ENCODE data around the gene SNRPB2.

The SNRPB2 gene

DNA sequence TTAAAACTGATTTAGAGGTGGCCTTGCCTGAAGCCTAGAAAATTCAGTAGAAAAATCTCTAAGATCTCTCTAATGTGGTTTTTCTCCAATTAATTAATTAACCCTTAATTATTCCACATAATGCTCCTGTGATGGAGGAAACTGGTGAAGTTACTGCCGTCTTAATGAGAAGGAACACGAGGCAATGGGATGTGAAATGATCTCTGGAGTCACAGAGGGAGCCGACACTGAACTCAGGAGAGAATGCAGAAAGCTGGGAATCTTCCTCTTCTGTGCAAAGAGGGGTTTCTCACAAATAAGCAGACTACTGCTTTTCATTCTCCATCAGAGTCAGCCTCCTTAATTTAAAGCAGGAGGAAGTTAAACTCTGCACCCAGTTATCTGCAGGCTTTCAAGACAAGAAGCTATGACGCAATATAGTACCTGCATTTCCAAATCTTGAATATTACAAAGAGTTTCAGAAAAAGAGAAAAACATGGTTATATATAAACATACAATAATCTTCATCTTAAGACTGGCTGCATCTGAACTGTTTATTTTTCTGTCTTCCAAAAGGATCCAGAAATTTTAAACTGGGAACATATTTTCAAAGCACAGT, 18.1 kb upstream of the SNRPB2 start:
- no peak overlapping the region for H3K27ac Mint-ChIP-seq
- H3K36me3 Mint-ChIP-seq: peaks cover 2% of the 10 kb centered on the region
- no peak overlapping the region for H3K4me3 Mint-ChIP-seq
- H3K9me3 Mint-ChIP-seq: no peaks in the 10 kb centered on the region
- H3K4me1 Mint-ChIP-seq: peaks cover 33% of the 10 kb centered on the region
- peaks cover 6% of the 10 kb centered on the region for H3K27me3 Mint-ChIP-seq

DNA sequence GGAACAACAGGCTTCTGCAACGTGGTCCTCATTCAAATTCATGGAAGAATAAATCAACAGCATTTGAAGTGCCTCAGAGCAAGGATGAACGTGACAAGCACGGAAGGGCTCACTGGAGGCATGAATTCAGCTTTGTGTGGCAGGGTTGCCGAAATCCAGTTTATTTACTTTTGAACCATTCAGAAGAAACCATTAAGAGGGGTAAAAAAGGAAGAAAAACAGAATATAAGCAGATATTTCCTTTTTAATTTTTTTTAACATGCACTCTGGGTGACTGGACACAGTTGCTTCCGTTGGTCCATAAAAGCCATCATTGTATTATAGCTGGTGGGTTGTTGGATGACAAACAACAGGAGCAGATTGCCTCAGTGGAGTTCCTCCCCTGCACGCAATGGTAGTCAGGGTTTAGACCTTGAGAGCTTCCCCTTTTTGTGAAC, 17.3 kb upstream of the SNRPB2 start:
- peaks cover 6% of the 10 kb centered on the region for H3K27me3 Mint-ChIP-seq
- H3K4me3 Mint-ChIP-seq: no peak overlapping the region
- H3K27ac Mint-ChIP-seq: no peak overlapping the region
- no peaks in the 10 kb centered on the region for H3K9me3 Mint-ChIP-seq
- peaks cover 26% of the 10 kb centered on the region for H3K4me1 Mint-ChIP-seq
- H3K36me3 Mint-ChIP-seq: peaks cover 2% of the 10 kb centered on the region

DNA sequence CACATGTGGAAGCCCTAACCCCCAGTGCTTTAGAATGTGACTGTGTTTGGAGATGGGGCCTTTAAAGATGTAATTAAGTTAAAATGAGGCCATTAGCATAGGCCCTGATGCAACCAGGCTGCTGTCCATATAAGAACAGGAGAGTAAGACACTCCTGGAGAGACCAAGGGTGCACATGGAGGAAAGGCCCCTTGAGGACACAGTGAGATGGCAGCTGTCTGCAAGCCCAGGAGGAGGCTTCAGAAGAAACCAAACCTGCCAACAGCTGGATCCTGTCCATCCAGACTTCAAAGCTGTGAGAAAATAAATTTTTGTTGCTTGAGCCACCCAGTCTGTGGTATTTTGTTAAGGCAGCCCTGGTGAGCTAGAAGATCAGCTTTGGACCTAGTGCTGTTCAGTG, 16.8 kb upstream of the SNRPB2 start:
- Mint-ChIP-seq H3K4me1 (peaks cover 21% of the 10 kb centered on the region), H3K9me3 (no peaks in the 10 kb centered on the region), H3K4me3 (no peak overlapping the region), H3K27ac (no peak overlapping the region), H3K27me3 (peaks cover 6% of the 10 kb centered on the region), H3K36me3 (peaks cover 2% of the 10 kb centered on the region)

DNA sequence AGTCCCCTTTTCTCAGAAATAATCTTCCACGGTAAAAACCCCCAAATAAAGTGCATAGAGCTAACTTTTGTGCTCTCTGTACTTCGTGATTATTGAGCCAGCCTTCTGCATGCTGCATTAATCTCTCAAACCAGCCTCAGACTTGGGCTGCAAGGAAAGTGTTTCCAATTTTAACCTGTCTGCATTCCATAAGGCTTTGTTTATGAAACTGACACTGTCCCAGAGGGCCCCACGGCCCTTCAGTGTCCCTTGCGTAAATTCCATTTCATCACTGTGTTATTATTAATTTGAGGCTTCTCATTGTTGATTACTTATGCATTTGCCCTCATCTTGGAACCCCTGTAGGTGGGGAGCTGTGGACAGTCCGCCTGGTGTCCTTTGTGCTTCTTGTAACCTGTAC, 15.6 kb upstream of the SNRPB2 start:
- H3K27me3 Mint-ChIP-seq: peaks cover 6% of the 10 kb centered on the region
- H3K4me1 Mint-ChIP-seq: peaks cover 9% of the 10 kb centered on the region
- no peak overlapping the region for H3K27ac Mint-ChIP-seq
- H3K9me3 Mint-ChIP-seq: no peaks in the 10 kb centered on the region
- peaks cover 2% of the 10 kb centered on the region for H3K36me3 Mint-ChIP-seq
- no peak overlapping the region for H3K4me3 Mint-ChIP-seq

DNA sequence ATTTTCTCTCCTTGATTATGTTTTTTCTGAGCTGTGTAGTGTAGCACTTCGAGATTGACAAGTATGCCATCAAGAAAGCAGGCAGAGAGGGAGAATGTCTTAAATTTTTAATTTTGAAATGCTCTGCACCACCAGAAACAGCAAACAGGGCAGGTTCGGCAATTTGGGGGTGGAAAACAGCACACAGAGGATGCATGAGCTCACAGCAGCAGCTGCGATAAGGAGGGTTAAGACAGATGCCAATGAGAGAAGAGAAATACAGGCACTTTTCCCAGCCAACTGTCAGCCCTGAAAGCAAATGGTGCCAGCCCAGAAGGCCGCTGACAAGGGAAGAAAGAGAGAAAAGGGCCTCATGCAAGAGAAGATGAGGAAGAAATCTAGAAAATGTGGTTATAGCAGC, 15.1 kb upstream of the SNRPB2 start:
- peaks cover 4% of the 10 kb centered on the region for H3K4me1 Mint-ChIP-seq
- H3K4me3 Mint-ChIP-seq: no peak overlapping the region
- peaks cover 2% of the 10 kb centered on the region for H3K36me3 Mint-ChIP-seq
- no peaks in the 10 kb centered on the region for H3K9me3 Mint-ChIP-seq
- H3K27ac Mint-ChIP-seq: no peak overlapping the region
- peaks cover 9% of the 10 kb centered on the region for H3K27me3 Mint-ChIP-seq

DNA sequence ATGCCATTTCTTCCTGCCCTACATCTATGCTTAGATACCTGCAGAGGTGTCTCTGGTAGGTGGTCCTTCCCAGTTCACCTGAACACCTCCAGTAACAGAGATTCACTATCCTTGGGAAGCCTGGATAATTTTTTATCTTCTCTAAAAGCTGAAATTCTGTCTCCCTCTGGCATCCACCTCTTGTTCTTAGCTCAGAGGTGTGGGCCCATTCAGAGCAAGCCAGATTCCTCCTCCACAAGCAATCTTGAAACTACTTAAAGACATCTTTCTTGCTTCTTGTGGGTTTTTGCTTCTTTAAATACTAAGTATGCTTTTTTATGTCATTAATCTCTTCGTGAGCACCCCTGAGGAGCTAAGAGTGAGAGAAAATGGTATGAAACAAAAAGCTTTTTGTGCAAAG, 10.4 kb upstream of the SNRPB2 start:
- Mint-ChIP-seq H3K27me3 (peaks cover 17% of the 10 kb centered on the region), H3K4me1 (no peaks in the 10 kb centered on the region)

DNA sequence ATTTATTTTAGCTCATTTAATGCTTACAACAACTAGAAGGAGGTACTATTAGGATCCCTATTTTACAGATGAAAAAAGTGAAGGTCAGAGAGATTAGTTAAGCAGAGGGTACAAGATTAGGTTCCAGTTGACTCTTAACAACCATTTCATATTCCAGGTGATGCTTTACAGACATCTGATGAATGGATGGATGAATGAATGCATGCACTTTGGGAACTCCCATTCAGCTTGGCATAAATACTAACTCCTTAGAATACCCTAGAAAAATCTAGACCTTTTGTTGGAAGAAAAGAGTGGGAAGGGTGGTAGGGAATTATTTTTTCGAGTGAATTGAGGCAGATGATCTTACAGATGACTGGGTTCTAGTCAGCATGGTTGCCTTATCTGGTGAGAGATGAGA, 746 bp upstream of the SNRPB2 start:
- H3K27me3 Mint-ChIP-seq: peaks cover 13% of the 10 kb centered on the region
- H3K36me3 Mint-ChIP-seq: peaks cover 22% of the 10 kb centered on the region
- H3K9me3 Mint-ChIP-seq: no peaks in the 10 kb centered on the region
- H3K27ac Mint-ChIP-seq: peak overlapping the region; percentile 100
- peaks cover 45% of the 10 kb centered on the region for H3K4me1 Mint-ChIP-seq
- H3K4me3 Mint-ChIP-seq: peak overlapping the region; percentile 100

More for the DNA sequence above, 10.4 kb upstream of the SNRPB2 start:
- H3K36me3 Mint-ChIP-seq: peaks cover 2% of the 10 kb centered on the region
- H3K4me3 Mint-ChIP-seq: no peak overlapping the region
- no peak overlapping the region for H3K27ac Mint-ChIP-seq
- no peaks in the 10 kb centered on the region for H3K9me3 Mint-ChIP-seq

DNA sequence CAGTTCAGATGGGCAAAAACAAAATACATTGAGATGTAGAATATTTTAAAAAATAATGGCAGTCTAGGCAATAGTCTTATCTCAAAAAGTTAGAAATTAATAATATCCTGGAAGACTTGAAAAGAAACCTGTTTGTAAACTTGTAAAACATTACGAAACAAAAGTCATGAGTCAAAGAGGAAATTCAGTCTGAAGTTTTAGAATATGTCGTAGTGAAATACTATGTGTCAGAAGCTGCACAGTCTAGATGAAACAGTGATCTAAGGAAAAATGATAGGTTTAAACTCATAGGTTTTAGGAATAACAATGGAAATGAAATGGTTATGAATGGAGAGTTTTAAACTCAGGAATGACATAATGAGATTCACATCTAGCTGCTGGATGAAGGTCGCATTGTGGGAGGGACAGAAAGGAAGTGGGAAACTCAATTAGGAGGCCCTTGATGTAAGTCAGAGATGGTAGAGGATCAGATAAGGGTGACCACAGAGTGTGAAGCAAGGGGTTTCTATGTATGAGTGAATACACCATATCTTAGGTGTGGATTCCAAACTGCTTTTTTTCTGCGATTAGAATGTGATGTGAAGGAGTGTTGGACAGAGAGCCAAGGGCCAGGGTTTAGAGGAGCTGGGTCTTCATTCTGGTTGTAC, 2.8 kb downstream of the SNRPB2 start:
- H3K9me3 Mint-ChIP-seq: no peaks in the 10 kb centered on the region
- H3K4me3 Mint-ChIP-seq: peak overlapping the region; percentile 60
- peaks cover 5% of the 10 kb centered on the region for H3K27me3 Mint-ChIP-seq
- peaks cover 30% of the 10 kb centered on the region for H3K36me3 Mint-ChIP-seq
- H3K4me1 Mint-ChIP-seq: peaks cover 64% of the 10 kb centered on the region
- H3K27ac Mint-ChIP-seq: peak overlapping the region; percentile 78

DNA sequence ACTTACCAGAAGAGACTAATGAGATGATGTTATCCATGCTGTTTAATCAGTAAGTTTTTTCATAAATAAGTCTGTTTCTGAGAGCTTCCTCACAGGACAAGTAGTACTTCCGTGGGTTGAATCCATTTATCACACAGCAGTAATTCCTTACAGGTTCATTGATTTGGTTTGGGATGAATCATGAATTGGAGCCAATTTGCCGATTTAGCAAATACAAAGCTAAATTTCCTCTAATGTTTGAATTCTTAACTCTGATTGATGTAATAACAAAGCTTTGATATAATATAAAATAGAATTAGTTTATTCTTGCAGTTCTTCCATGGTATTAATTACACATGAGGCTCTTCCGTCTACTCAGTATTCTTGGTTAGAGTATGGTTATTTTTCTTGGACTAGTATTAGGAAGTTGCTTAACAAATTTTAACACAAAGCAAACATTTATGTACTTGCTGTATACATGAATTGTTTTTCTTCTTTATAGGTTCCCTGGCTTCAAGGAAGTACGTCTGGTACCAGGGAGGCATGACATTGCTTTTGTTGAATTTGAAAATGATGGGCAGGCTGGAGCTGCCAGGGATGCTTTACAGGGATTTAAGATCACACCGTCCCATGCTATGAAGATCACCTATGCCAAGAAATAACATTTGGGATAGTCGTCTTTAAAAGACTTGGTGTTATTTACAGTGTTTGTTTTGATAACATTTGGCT, 10.7 kb downstream of the SNRPB2 start:
- Mint-ChIP-seq H3K4me1 (peaks cover 6% of the 10 kb centered on the region), H3K9me3 (no peaks in the 10 kb centered on the region), H3K27me3 (no peaks in the 10 kb centered on the region), H3K27ac (no peak overlapping the region), H3K36me3 (peaks cover 23% of the 10 kb centered on the region), H3K4me3 (no peak overlapping the region)

DNA sequence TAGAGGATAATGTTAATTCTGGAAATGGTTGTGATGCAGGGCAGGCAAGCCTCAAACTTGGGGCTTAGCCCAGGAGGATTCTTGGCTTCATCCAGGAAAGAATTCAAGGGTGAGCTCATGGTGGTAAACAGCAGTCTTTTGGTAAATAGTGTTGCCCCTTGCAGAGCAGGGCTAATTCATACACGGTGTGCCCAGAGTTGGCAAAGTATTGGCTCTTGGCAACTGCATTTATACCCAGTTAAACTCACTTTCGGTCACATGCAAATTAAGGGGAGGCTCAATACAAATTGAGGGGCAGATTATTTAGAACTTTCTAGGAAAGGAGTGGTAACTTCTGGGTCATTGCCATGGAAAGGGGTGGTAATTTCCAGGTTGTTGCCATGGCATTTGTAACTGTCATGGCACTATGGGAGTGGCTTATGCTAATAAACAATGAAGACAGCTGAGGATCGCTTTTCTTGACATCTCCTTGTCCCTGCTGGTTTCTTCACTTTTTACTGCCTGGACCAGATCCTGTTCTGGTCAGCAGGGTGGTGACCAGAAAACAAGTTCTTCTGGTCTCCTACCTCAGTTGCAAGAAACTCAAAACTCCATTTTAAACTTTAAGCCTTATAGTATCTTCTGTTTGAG, 14.5 kb downstream of the SNRPB2 start:
- Mint-ChIP-seq H3K9me3 (no peaks in the 10 kb centered on the region), H3K4me1 (no peaks in the 10 kb centered on the region), H3K27me3 (no peaks in the 10 kb centered on the region), H3K36me3 (peaks cover 16% of the 10 kb centered on the region), H3K27ac (no peak overlapping the region), H3K4me3 (no peak overlapping the region)

DNA sequence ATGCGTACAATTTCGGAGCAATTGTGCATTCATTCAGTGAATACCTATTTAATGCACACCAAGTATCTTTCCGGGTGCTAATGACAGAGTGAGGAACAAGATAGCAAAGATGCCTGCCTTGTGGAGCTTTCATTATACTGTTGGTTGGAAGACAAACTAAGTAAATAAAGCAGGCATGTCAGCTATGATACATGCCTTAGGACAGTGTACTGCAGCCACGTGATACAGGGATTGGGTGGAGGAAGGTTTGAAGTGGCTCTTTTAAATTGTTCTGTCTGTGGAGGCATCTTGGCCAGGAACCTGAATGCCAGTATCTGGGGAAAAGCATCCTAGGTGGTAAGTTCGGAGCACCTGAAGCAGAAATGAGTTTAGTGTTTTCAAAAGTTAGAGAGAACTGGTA, 15.4 kb downstream of the SNRPB2 start:
- no peaks in the 10 kb centered on the region for H3K9me3 Mint-ChIP-seq
- peaks cover 14% of the 10 kb centered on the region for H3K36me3 Mint-ChIP-seq
- H3K4me3 Mint-ChIP-seq: no peak overlapping the region
- no peak overlapping the region for H3K27ac Mint-ChIP-seq
- no peaks in the 10 kb centered on the region for H3K4me1 Mint-ChIP-seq
- no peaks in the 10 kb centered on the region for H3K27me3 Mint-ChIP-seq

DNA sequence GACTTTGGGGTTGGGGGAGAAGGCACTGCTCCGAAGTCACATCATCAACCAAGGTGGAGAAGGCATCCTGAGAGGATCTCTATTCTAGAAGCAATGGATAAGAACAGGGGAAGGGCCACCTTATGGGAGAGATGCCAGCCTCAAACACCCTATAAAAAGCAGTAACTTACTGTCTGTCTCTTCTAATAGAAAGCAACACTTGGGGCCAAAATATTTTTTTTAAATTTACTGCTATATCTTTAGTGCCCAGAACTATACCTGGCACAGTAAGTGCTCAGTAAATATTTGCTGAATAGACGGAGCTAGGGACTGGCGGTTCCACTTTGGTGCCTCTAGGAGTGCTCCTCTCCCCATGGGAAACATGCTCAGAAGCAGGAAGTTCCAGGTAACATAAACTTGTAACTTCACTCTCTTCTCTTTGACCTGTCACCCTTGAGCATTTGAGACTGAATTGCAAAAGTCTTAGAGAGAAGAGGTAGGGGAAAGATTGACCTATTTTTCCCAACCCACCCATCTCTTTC, 17.5 kb downstream of the SNRPB2 start:
- Mint-ChIP-seq H3K27me3 (no peaks in the 10 kb centered on the region), H3K36me3 (peaks cover 5% of the 10 kb centered on the region), H3K4me3 (no peak overlapping the region), H3K27ac (no peak overlapping the region), H3K4me1 (no peaks in the 10 kb centered on the region), H3K9me3 (no peaks in the 10 kb centered on the region)

DNA sequence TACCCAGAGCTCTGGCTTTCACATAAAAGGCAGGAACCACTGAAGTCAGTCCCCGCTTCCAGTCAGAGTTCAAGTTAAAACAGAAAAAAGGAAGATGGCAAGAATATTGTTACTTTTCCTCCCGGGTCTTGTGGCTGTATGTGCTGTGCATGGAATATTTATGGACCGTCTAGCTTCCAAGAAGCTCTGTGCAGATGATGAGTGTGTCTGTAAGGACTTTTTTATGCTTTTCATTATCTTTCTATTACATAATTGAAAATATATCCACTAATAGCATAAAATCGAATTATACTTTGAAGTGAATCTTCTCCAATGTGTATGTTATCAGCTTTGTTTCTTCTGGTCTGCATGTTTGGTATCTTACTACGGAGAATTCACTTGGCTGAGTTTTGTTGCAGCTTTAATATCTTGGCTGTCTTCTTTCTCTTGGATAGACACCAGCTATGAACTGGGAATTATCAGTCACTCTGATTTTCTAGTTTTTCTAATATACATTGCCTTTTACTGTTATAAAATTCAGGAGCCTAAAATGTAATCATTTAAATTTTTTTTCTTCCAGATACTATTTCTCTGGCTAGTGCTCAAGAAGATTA, 18.6 kb downstream of the SNRPB2 start, which contains the start of gene OTOR:
OTOR (plus strand) TSS at position 51 of the 593 bp plus-strand sequence; CDS start at position 95, 44 bp downstream.
- H3K27ac Mint-ChIP-seq: no peak within 1 kb of the TSS
- H3K36me3 Mint-ChIP-seq: peaks cover 1% of the 10 kb centered on the region
- no peaks in the 10 kb centered on the region for H3K4me1 Mint-ChIP-seq
- no peaks in the 10 kb centered on the region for H3K27me3 Mint-ChIP-seq
- no peaks in the 10 kb centered on the region for H3K9me3 Mint-ChIP-seq
- no peak within 1 kb of the TSS for H3K4me3 Mint-ChIP-seq

DNA sequence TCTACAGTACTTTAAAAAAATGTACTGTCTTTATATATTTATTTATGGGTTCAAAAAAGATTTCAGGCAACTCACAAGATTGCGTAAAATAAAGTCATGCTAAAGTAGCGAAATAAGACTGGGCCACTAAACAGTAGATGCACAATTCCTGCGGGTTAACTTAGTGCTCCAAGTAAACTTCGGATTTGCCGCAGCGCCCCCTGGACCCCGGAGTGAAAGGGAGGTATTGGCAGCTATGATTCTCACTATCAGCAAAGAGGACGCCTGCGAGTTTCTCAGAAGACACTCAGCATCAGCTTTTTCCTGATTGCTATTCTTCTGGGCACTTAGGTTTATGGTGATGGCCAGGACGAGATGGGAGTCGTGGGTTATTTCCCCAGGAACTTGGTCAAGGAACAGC, 19.7 kb downstream of the SNRPB2 start:
- Mint-ChIP-seq H3K27me3 (no peaks in the 10 kb centered on the region), H3K4me1 (no peaks in the 10 kb centered on the region), H3K27ac (no peak overlapping the region), H3K4me3 (no peak overlapping the region), H3K36me3 (no peaks in the 10 kb centered on the region), H3K9me3 (no peaks in the 10 kb centered on the region)

DNA sequence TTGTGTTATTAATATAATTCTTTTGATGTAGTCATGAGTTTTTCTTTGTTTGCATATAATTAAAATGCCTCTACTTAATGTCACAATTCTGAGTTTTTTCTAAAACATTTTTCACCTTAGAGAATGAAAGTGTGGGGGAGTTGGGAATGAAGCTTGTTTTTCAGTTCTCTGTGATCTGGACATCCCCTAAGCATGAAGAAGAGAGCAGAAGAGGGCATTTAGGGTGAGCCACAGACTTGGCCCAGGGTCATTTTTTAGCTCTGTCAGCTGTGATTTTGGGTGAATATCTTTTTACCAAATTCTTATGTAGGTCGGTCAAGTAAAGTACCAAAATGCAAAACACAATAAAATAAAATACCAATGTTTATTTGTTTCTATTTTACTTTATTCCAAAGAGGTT, 22.3 kb downstream of the SNRPB2 start:
- H3K4me3 Mint-ChIP-seq: no peak overlapping the region
- H3K27ac Mint-ChIP-seq: no peak overlapping the region
- no peaks in the 10 kb centered on the region for H3K4me1 Mint-ChIP-seq
- H3K9me3 Mint-ChIP-seq: no peaks in the 10 kb centered on the region
- H3K27me3 Mint-ChIP-seq: no peaks in the 10 kb centered on the region
- H3K36me3 Mint-ChIP-seq: no peaks in the 10 kb centered on the region
